AG04450 (cell line): Measurements from ENCODE around the gene PRRC2A. TPM values are rescaled to one million over a fixed set of nuclear protein-coding genes. Genes with fewer than 3 reads are reported as not detected.

Experiments
- CTCF ChIA-PET: fragments of 300-600, 350-600 bp; formaldehyde crosslinking; extraction: SDS; loops from one replicate; lab custom pipeline; 2022; ENCODE audit warnings: antibody characterized with exemption, inconsistent platforms; lab: Charles Lee
- POLR2A ChIA-PET: fragments of 350-600 bp; formaldehyde crosslinking; extraction: SDS; loops from one replicate; lab custom pipeline; 2021; ENCODE audit warnings: antibody characterized with exemption, inconsistent platforms; lab: Yijun Ruan, JAX
- DNase-seq: peaks from one replicate; pipeline ENCODE4 v3.0.0-alpha.2; 2011; ENCODE audit warnings: low read depth, low spot score
- H3K27ac ChIP-seq: one replicate; pipeline ENCODE4 v1.5.1; 2012; ENCODE audit warnings: low read depth, low read length, control low read depth
- H3K27me3 ChIP-seq: one replicate; pipeline ENCODE4 v1.6.0; 2012; ENCODE audit warnings: low read length; ENCODE audit not compliant: control insufficient read depth, insufficient read depth
- H3K4me3 ChIP-seq: 2 replicates; pipeline ENCODE4 v1.5.1; 2011; ENCODE audit warnings: mild to moderate bottlenecking, low read depth, low read length, control low read depth
- H3K9me3 ChIP-seq: 2 replicates; pipeline ENCODE4 v1.5.1; 2012; ENCODE audit warnings: low read length; ENCODE audit not compliant: control insufficient read depth, insufficient read depth
- CTCF ChIP-seq: IDR thresholded peaks from 2 replicates; pipeline ENCODE4 v1.5.1; 2011; ENCODE audit warnings: low read depth, low read length, control low read depth, inconsistent platforms
- polyA plus RNA-seq: library from polyadenylated mRNA; depleted of rRNA; stranded (reverse); fragments of >200 nt; gene quantifications from 2 replicates; pipeline ENCODE4 v1.2.3, GENCODE V29; 2011

Gene PRRC2A
- polyA plus RNA-seq, 1 experiment: 24.8 TPM

GRCh38 chr6:31614075-31614619 lies 6.4 kb upstream of the PRRC2A start:
- H3K9me3 ChIP-seq: no peaks in the 10 kb centered on the region
- no peak for TF ChIP-seq CTCF
- H3K4me3 ChIP-seq: no peak overlapping the region
- CTCF ChIA-PET: interaction anchor here (0.9 kb wide), 1 partner anchor 16 kb away, joined by 3 read pairs; no protein-coding TSS in a partner anchor
- peaks cover 6% of the 10 kb centered on the region for H3K27me3 ChIP-seq
- no peak for DNase-seq
- H3K27ac ChIP-seq: no peak overlapping the region
- POLR2A ChIA-PET: interaction anchor here (0.7 kb wide), 1 partner anchor 14 kb away, joined by 4 read pairs; no protein-coding TSS in a partner anchor

GRCh38 chr6:31614684-31615578 lies 5.6 kb upstream of the PRRC2A start, which contains the start of gene AIF1:
TSS of gene AIF1 (plus strand) at chr6:31615234. CDS start at chr6:31615330, 96 bp downstream.
- ChIA-PET CTCF (interaction anchor here (0.6 to 0.9 kb wide), 2 partner anchors 17 to 132 kb away, joined by 3 to 4 read pairs; no protein-coding TSS in a partner anchor), POLR2A (interaction anchor here (0.6 kb wide), 1 partner anchor 18 kb away, joined by 3 read pairs; no protein-coding TSS in a partner anchor)
- Histone ChIP-seq H3K9me3 (no peaks in the 10 kb centered on the region), H3K27ac (no peak within 1 kb of the TSS), H3K4me3 (no peak within 1 kb of the TSS), H3K27me3 (peaks cover 6% of the 10 kb centered on the region)
- no peak for DNase-seq
- no peak for TF ChIP-seq CTCF

- TF ChIP-seq CTCF: no peak
- DNase-seq: no peak
- ChIA-PET POLR2A (no interaction called here), CTCF (no interaction called here)
- Histone ChIP-seq H3K9me3 (no peaks in the 10 kb centered on the region; the same call in 1 of the 2 replicates), H3K4me3 (no peak overlapping the region), H3K27me3 (peaks cover 6% of the 10 kb centered on the region), H3K27ac (no peak overlapping the region)
Observed at GRCh38 chr6:31615748-31616147, 4.8 kb upstream of the PRRC2A start.

GRCh38 chr6:31617010-31617409 lies 3.5 kb upstream of the PRRC2A start:
- ChIA-PET CTCF (interaction anchor here (0.7 to 1.4 kb wide), 3 partner anchors 19 to 71 kb away, joined by 3 to 7 read pairs (median 4); partner anchors contain the start of gene ATP6V1G2), POLR2A (no interaction called here)

More at GRCh38 chr6:31617010-31617409, 3.5 kb upstream of the PRRC2A start:
- H3K9me3 ChIP-seq: peaks cover 4% of the 10 kb centered on the region; the same call in 1 of the 2 replicates
- no peak overlapping the region for H3K4me3 ChIP-seq
- no peak overlapping the region for H3K27ac ChIP-seq
- no peak for DNase-seq
- TF ChIP-seq CTCF: no peak
- peaks cover 3% of the 10 kb centered on the region for H3K27me3 ChIP-seq
